SHP77 (cell line): ENCODE results near the gene COL6A2.

ENCODE experiments used
- DNase-seq, 2 experiments: peaks; one replicate each; lab custom pipeline; 2025; lab: John Stamatoyannopoulos, UW

Gene COL6A2

DNA sequence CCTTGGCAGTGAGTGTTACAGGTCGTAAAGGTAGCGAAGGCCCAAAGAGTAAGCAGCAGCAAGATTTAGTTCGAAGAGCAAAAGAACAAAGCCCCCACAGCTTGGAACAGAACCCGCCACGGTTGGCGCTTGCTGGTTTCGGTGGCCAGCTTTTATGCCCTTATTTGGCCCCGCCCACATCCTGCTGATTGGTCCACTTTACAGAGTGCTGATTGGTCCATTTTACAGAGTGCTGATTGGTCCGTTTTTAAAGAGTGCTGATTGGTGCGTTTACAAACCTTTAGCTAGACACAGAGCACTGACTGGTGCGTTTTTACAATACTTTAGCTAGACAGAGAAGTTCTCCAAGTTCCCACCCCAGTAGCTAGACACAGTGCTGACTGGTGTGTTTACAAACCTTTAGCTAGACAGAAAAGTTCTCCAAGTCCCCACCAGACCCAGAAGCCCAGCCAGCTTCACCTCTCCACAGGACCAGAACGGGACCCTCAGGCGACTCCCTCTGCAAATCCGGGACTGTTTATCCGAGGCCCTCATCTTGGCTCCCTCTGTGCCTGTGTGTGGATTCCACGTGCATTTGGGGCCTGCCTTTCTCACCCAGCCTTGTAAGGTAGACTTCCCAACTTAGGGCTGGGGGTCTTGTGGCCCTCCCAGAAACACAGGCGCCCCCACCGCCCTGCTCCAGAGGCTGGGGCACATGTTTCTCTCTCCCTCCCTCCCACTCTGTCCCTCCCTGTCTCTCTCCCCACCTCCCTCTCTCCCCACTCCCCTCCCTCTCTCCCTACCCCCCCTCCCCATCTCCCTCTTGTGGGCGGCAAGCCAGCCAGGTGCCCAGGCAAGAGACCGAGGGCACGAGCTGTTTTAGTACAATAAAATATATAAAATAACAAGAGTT is 44.9 kb downstream of the COL6A2 start:
- no peak for DNase-seq

DNA sequence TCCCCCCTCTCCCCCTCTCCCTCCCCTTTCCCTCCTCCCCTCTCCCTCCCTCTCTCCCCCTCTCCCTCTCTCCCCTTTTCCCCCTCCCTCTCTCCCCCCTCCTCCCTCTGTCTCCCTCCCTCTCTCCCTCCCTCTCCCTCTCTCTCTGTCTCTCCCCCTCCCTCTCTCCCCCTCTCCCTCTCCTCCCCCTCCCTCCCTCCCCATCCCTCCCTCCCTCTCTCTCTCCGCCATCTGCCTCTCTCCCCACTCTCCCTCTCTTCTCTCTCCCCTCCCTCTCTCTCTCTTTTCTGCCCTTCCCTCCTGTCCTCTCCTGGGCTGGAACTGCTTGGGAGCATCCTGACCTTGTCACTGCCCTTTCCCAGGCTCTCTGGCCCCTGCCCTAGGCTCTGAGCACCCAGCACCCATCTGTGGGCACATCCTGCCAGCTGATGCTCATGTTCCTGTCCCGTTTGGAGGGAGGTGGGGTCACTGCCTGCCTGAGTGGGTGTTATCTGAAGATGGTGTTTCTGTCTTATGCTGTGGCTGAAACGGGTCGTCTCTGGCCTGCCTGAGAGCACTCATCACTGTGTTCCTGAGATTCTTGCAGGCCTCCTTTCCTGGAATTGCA is 46.7 kb downstream of the COL6A2 start:
- DNase-seq, result no peak

DNA sequence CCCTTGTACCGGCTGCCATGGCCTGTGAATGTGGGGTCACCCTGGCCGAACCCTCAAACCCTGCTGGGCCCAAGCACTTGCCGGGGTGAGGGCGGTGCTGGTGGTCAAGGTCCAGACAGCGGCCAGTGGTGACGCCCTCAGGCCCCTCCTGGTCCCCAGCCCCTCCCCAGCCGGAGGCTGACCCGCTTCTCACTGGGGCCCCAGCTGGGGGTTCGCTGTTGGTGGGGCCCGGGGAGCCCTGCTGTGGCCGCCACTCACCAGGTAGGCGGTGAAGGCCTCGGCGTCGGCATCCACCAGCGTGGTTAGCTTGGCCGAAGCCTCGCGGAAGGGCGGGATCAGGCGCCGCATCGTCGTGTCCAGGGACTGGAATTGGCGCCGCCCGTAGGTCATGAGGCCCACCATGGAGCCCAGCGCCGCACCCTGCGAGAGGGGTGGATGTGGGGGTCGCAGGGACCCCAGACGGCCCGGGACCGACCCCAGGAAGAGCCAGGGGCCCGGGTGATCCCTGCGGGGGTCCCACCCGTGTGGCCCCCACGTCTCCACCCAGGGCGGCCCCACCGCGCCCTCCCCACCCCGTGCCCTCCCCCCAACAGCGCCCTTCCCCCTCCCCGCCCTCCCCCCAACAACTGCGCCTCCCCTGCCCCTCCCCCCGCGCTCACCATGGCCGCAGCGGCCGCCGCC is 47.4 kb downstream of the COL6A2 start:
- DNase-seq, result no peak

DNA sequence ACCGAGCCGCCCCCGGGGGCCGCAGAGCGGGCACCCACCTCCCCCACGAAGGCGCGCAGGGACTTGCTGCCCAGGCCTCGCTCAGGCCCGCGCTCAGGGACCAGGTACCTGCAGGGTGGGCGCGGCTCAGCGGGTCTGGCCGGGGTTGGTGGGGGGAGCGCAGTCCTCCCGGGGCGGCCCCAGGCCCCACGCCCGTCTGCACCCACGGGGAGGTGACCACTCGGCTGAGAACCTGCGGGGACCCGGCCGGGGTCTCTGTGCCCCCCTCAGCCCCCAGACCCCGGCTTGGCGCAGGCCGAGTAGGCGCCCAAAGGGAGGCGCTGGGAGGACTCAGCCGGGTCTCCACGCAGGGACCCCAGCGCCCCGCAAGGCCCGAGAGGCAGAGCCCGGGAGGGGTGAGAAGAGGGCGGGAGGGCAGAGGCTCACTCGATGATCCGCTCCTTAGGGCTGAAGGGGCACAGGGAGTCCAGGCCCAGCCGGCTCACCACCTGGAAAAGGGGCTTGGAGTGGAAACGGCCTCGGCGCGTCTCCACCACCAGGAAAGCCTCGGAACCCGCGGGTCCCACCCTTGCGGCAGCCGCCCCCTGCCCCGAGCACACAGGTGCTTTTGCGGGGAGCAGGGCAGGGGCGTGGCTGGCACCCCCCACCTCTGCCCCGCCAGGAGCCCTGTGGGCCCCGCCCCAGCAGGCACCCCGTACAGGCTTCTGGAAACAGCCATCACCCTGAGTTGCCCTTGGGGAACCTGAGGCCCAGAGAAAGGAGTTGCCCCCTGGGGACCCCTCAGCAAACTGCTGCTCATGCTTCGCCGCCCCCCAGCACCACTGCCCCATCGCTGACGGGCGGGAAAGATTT is 48.2 kb downstream of the COL6A2 start:
- no peak for DNase-seq

DNA sequence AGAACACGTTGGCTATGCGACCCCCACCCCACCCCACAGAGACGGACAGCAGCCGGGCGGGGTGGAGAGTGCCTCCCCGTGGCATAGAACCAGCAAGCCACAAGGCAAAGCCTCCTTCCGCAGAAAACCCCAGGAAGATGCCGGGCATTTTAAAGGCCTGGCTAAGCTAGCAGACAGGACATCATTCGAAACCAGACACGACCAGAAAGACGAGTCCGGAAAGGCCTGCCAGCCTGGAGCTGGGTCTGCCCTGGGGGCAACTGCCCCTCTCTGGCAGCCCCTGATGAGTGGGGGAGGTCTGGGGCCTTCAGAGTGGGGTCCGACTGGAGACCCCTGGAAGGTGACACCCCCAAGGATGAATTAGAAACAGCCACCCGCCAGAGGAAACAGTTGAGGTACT is 48.9 kb downstream of the COL6A2 start:
- no peak for DNase-seq

DNA sequence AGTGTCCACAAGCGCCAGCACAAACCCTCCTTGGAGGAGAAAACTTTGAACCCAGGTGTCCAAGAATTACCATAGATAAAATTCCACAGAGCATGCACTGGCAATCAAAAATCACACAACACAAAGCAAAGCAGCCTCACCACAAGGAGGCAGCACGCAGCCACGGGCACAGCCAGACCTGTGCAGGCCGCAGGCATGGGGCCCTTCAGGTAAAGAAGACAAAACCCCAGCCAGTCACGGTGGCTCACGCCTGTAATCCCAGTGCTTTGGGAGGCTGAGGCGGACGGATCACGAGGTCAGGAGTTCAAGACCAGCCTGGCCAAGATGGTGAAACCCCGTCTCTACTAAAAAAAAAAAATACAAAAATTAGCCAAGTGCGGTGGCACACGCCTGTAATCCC is 49.5 kb downstream of the COL6A2 start:
- DNase-seq, result peak; percentile 51 to 79

DNA sequence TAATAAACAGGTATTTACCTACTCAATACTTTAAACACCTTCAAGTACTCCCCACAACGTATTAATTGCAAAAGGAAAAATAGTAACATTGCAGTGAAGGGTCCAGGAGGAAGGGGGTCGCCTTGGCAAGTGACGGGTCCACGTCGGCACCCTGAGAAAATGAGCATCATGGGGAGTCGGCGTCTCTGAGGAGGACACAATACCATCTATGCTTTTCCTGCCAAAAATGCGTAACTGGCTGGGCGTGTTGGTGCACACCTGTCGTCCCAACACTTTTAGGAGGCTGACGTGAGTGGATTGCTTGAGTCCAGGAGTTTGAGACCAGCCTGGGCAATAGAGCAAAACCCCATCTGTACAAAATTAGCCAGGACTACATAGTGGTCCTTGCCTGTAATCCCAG is 50.2 kb downstream of the COL6A2 start:
- no peak for DNase-seq

DNA sequence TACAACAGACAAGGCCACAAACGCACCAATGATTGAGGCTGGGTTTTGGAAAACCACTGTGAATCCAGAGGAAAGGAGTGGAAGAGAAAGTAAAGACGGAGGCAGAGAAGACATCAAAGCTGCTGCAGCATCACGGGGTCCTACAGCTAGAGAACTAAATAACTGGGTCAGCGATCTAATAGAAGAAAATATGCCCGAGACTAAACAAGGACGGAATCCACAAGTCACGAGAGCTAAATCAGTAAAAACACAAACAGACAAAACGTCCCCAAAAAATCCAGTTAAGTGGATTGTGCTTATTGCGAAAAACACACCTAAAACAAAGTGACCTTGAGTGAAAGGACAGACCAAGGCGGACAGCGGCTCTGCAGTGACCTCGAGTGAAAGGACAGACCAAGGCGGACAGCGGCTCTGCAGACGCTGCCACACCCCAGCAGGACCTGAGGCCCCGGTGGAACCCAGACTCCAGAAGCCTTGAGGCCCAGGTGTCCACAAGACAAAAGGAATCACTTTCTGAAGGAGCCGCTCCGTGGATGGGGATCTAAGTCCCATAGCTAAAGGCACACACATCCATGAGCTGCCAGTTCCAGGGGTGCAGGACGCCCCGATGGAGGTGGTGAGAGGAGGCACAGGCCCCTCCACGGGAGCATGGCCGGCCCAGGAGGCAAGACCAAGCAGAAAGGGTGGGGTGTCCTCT is 51.4 kb downstream of the COL6A2 start:
- DNase-seq, result no peak

DNA sequence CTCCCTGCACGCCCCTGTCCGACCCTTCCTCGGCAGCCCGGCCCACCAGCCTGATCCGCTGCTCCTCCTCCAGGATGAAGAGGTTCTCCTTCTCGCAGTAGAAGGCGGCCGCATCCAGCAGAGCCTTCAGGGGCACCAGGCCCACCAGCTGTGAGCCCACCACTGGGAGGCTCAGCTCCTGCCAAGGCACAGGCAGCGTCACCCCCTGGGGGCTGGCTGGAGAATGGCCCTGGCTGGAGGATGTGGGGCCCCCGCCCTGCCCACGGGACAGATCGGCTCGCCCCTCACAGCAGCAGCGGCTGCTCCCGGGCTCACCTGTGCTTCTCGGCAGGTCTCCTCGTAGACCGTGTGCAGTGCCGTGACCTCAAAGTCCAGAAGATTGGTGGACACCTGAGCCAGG is 52.2 kb downstream of the COL6A2 start:
- DNase-seq, result no peak

DNA sequence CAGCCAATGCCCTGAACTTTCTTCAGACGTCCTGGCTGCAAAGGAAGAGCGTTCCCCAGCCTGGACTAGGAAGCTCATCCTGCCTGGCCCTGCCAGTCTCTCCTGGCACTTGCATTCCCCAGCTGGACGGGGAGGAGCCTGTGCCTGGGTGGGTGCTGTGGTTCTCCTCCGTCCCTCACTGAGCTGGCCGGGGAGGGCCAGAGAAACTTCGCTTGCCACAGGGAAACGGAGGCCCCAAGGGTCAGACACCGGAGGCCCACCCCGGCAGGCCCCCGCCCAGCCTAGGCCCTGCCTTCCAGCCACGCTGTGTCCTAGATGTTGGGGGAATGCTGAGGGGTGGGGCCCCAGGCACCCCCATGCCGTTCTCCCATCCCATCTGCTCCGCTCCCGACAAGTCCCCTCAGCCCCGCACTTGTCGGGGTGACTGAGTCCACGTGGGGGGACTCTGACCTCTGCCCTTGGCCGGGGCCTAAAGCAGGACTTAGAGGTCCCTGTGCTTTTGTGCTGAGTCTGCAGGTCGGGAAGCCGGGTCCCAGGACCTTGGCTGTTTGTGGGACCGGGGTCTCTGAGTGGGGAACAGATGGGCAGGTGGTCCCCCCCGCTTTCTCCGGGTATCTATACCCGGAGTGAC is 52.7 kb downstream of the COL6A2 start:
- DNase-seq, result no peak

DNA sequence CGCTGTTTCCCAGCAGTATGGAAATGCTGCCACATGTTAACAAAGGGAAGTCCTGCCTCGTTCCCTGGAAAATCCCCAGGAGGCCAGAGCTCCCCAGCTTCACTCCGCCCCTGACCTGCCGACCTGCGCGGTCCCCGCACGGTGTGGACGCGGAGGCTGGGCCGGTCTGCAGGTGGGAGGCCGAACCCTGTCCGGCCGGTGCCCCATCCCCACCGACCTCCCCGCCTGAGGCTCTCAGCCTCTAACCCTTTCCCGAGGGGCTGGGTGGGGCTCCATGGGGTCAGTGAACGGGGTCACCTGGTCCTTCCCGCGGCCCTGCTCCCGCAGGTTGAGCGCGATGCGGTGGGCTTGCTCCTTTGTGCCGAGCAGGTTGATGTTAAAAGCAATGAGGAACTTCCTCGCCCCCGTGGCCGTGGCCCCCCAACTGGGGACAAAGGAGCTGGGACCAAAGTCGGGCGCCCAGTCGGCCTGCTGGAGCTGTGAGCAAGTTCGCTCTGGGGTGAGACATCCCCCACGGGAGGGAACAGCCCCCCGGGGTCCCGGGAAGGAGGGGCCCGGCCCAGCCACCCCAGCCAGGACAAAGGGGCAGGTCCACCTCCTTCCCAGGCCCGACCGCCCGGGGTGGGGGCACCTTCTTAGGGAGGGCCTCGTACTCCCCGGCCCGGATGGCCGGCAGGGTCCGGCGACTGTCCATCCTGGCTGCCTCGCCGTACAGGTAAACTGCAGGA is 53.5 kb downstream of the COL6A2 start:
- DNase-seq, result no peak

DNA sequence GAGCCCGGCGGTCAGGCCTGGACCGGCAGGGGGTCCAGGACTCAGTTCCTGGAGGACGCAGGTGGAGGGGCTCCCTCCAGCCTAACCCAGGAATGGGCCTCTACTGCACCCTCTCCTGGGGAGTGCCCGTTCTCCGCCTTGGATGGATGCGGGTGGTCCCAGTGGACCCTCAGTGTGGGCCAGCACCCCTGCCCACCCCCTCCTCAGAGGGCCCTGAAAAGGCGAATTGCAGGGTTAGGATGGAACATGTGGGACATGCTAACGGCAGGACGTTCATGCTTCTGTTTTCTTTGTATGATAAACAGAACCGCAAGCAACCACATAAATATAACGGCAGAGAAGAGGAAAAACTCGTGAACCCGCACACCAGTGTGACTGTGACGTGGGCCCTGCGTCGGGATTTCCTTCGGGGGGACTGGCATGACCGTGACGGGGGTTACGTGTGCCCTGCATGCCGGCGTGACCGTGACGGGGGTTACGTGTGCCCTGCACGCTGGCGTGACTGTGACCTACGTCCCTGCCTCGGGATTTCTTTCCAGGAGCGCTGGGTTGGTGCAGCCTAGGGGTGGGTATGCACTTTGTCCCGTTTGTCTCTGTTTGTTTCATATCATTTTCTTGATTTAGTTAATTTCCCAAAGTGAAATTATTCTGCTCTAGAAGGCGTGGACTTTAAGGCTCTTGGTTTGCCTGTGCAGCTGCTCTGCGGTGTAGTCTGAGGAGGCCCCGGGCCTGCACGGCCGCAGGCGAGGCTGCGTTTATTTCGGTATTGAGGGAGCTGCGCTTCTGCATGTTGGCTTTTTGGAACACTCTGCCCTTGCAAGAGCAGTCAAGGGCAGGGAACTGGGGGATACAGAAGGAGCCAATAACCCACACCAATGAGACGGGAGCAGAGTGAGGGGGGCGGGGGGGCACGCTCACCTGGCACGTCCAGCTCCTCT is 54.3 kb downstream of the COL6A2 start:
- DNase-seq, result no peak

DNA sequence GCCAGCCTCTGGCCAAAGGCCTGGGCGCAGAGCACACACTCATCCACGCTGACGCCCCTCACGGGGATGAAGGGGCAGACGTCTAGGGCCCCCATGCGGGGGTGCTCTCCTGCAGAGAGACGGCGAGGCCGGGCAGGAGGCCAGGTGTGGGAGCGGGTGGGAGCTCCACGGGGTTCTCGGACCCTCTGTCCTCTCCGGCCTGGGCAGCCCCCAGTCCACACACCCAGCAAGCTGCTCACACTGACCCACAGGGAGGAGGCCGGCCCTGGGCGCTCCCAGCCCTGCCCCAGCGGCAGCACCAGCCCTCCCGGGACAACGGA is 55.0 kb downstream of the COL6A2 start:
- no peak for DNase-seq

DNA sequence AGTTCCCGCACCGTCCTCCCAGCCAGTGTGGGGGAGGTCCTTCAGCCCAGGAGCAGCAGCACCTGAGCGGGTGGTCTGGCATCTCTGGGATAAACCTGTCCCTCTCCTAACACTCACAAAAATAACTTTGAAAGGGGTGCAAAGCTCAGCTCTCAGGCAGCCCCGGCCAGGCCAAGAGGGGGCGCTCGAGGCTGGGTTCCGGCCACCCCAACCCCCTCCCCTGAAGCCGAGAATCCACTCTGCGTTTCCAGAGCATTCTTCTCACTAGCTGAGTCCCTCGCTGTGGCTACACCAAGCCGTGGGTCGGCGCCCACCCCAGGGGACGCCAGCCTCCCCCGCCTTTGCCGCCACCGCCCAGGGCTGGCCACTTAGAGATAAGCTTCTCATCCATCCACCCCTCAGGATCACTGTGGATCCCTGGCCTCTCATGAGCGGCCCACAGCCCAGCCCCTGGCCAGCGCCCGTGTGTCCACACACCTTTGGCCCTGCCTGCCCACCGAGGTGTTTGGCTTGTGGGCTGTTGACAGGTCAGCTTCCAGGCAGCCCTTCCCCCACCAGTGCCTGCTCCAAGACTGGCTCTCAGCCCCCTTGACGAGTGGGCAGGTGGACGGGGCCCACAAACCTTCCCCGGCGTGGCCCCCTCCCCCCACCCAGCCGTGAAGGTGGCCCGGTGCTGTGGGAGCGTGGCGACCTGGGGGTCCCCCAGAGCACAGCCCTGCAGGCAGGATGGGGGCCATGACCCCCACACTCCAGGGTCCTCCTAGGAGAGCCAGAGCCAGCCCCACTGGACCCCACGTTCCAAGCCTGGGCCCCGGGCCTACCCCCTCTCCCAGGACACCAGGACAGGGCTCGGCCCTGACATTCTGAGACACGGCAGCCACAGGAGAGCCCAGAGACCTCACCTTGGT is 55.6 kb downstream of the COL6A2 start:
- peak; percentile 34 to 50 for DNase-seq

DNA sequence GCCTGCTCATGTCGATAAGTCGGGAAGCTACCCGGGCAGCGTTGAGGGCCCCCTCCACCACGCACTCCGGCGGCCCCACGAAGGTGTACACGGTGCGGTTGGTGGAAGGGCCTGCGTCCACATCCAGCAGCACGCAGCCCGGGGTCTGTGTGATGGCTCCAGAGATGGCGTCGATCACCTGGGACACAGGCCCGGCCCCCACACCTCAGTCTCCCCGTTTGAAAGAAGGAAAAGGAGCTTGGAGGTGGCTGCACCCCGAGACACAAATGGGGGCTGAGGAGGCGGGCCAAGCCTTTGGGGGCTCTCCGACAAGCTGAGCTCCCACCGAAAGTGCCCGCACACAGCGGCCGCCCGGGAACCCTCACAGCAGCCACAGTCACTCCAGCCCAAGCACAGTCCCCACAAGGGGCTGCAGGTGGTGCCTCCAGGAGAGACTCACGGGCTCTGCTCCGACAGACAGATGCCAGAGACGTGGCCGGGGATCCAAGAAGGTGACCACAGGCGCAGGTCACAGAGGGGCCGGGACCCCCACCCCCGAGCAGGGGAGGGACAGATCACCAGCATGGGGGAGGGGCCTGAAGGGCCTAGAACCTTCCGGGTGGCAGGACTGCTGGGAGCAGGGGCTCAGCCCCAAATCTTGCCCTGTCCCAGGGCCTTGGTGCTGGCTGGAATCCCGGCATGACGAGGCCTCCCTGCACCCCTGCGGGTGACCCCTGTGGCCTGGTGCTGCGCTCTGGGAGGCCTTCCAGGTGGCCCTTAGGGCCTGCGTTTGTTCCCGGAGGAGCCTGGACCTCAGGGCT is 56.4 kb downstream of the COL6A2 start:
- DNase-seq, result no peak

DNA sequence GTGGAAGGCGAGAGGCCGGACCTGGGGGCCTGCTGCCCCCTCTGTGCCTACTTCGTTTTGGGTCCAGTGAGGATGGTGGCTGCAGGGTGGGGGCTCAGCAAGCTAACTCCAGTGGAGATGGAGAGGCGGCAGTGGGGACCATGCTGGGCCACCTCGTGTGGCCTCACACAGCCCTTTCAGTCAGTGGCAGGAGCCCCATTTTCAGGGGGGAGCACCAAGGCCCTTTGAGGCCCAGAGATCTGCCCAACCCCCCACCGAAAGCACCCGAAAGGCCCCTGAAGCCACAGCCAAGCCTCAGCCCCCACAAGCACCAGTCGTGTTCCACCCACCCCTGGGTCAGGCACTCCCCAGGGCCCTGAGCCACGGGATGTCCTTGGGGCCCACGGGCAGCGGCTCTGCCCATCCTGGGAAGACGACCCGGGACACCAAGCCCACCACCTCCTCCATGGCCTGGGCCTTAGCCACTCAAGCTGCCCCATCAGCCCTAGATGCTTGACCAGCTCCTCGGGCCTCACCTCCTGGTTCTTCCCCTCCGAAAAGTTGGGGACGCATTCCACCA is 57.1 kb downstream of the COL6A2 start:
- DNase-seq, result no peak
